ENCODE results near the gene RNU7-1.

DNA sequence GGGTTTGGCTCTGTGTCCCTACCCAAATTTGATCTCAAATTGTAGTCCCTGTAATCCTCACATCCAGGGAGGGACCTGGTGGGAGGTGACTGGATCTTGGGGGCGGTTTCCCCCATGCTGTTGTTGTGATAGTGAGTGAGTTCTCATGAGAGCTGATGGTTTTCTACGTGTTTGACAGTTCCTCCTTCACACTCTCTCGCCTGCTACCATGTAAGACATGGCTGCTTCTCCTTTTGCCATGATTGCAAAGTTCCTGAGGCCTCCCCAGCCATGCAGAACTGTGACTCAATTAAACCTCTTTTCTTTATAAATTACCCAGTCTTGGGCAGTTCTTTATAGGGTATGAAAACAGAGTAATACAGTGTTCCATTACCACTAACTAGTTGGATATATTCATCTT, 49.3 kb upstream of the RNU7-1 start:
- TF ChIP-seq CTCF (IDR thresholded peaks at IDR 0.05; ENCODE audit: borderline replicate concordance, extremely low read depth, low read length, poor library complexity, severe bottlenecking): no peak
- no peak for TF ChIP-seq EZH2 (IDR thresholded peaks at IDR 0.05; ENCODE audit: borderline replicate concordance, low read depth, low read length, severe bottlenecking)
